ENCODE data around the gene TEAD1. TPM values are rescaled to one million over a fixed set of nuclear protein-coding genes. Genes with fewer than 3 reads are reported as not detected.
"Not testable (repeated sequence)": the region's sequence is repeated elsewhere in the genome, so short reads cannot be mapped to it uniquely, and the experiment has no call there.

The TEAD1 gene
- total RNA-seq, 2 donors from 2014 or later: 0.05 to 0.55 TPM

GRCh38 chr11:12876340-12876739, 202.1 kb downstream of the TEAD1 start:
- no peaks in the 10 kb centered on the region for H3K36me3 Mint-ChIP-seq (ENCODE audit: low read depth)
- no peak overlapping the region for H3K27ac Mint-ChIP-seq
- DNase-seq (no peak), ATAC-seq (no peak)
- no peaks in the 10 kb centered on the region for H3K4me1 Mint-ChIP-seq
- no peak overlapping the region for H3K4me3 Mint-ChIP-seq
- no peaks in the 10 kb centered on the region for H3K9me3 ChIP-seq (ENCODE audit: control insufficient read depth, low read length, poor library complexity, severe bottlenecking)
- H3K27me3 Mint-ChIP-seq: peaks cover 48% of the 10 kb centered on the region

- H3K36me3 Mint-ChIP-seq (ENCODE audit: low read depth): no peaks in the 10 kb centered on the region
- peaks cover 53% of the 10 kb centered on the region for H3K27me3 Mint-ChIP-seq
- no peaks in the 10 kb centered on the region for H3K4me1 Mint-ChIP-seq
- no peak overlapping the region for H3K27ac Mint-ChIP-seq
- ATAC-seq (no peak), DNase-seq (no peak)
- no peak overlapping the region for H3K4me3 Mint-ChIP-seq
- no peaks in the 10 kb centered on the region for H3K9me3 ChIP-seq (ENCODE audit: control insufficient read depth, low read length, poor library complexity, severe bottlenecking)
Measured at GRCh38 chr11:12876988-12877387, 202.8 kb downstream of the TEAD1 start.

GRCh38 chr11:12877508-12877907, 203.3 kb downstream of the TEAD1 start:
- not testable (repeated sequence) for DNase-seq
- H3K27me3 Mint-ChIP-seq: peaks cover 53% of the 10 kb centered on the region

GRCh38 chr11:12880327-12880726, 206.1 kb downstream of the TEAD1 start:
- peaks cover 41% of the 10 kb centered on the region for H3K27me3 Mint-ChIP-seq
- no peak overlapping the region for H3K27ac Mint-ChIP-seq
- no peak for ATAC-seq
- peaks cover 3% of the 10 kb centered on the region for H3K4me1 Mint-ChIP-seq
- peaks cover 2% of the 10 kb centered on the region for H3K36me3 Mint-ChIP-seq (ENCODE audit: low read depth)
- DNase-seq: no peak
- H3K9me3 ChIP-seq (ENCODE audit: control insufficient read depth, low read length, poor library complexity, severe bottlenecking): no peaks in the 10 kb centered on the region
- H3K4me3 Mint-ChIP-seq: no peak overlapping the region

More at GRCh38 chr11:12877508-12877907, 203.3 kb downstream of the TEAD1 start:
- not testable (repeated sequence) for ATAC-seq; H3K9me3 ChIP-seq (ENCODE audit: control insufficient read depth, low read length, poor library complexity, severe bottlenecking); H3K4me3 Mint-ChIP-seq; H3K36me3 Mint-ChIP-seq (ENCODE audit: low read depth); H3K27ac Mint-ChIP-seq; H3K4me1 Mint-ChIP-seq

GRCh38 chr11:12882670-12883069, 208.4 kb downstream of the TEAD1 start:
- Mint-ChIP-seq H3K4me1 (peaks cover 3% of the 10 kb centered on the region), H3K27me3 (peaks cover 34% of the 10 kb centered on the region), H3K4me3 (no peak overlapping the region), H3K36me3 (ENCODE audit: low read depth) (peaks cover 2% of the 10 kb centered on the region), H3K27ac (no peak overlapping the region)
- H3K9me3 ChIP-seq (ENCODE audit: control insufficient read depth, low read length, poor library complexity, severe bottlenecking): no peaks in the 10 kb centered on the region
- DNase-seq (no peak), ATAC-seq (no peak)

GRCh38 chr11:12884751-12885318, 210.6 kb downstream of the TEAD1 start:
- Mint-ChIP-seq H3K27me3 (peaks cover 28% of the 10 kb centered on the region), H3K27ac (no peak overlapping the region), H3K4me3 (no peak overlapping the region), H3K36me3 (ENCODE audit: low read depth) (peaks cover 2% of the 10 kb centered on the region), H3K4me1 (peaks cover 7% of the 10 kb centered on the region)
- H3K9me3 ChIP-seq (ENCODE audit: control insufficient read depth, low read length, poor library complexity, severe bottlenecking): no peaks in the 10 kb centered on the region
- no peak for DNase-seq
- ATAC-seq: no peak

GRCh38 chr11:12885717-12886239, 211.6 kb downstream of the TEAD1 start:
- Mint-ChIP-seq H3K27me3 (peaks cover 18% of the 10 kb centered on the region), H3K27ac (no peak overlapping the region), H3K36me3 (ENCODE audit: low read depth) (peaks cover 2% of the 10 kb centered on the region), H3K4me1 (peaks cover 7% of the 10 kb centered on the region), H3K4me3 (no peak overlapping the region)
- DNase-seq: no peak
- ATAC-seq: no peak
- H3K9me3 ChIP-seq (ENCODE audit: control insufficient read depth, low read length, poor library complexity, severe bottlenecking): no peaks in the 10 kb centered on the region

- DNase-seq (no peak), ATAC-seq (no peak)
- Mint-ChIP-seq H3K27ac (no peak overlapping the region), H3K36me3 (ENCODE audit: low read depth) (peaks cover 2% of the 10 kb centered on the region), H3K27me3 (peaks cover 16% of the 10 kb centered on the region), H3K4me1 (peaks cover 10% of the 10 kb centered on the region), H3K4me3 (no peak overlapping the region)
- no peaks in the 10 kb centered on the region for H3K9me3 ChIP-seq (ENCODE audit: control insufficient read depth, low read length, poor library complexity, severe bottlenecking)
Measured at GRCh38 chr11:12886508-12886907, 212.3 kb downstream of the TEAD1 start.

GRCh38 chr11:12888525-12889158, 214.4 kb downstream of the TEAD1 start:
- no peak overlapping the region for H3K4me3 Mint-ChIP-seq

GRCh38 chr11:12889243-12889642, 215.0 kb downstream of the TEAD1 start:
- DNase-seq: no peak
- Mint-ChIP-seq H3K36me3 (ENCODE audit: low read depth) (no peaks in the 10 kb centered on the region), H3K27ac (no peak overlapping the region), H3K27me3 (peaks cover 24% of the 10 kb centered on the region), H3K4me1 (peaks cover 8% of the 10 kb centered on the region), H3K4me3 (no peak overlapping the region)
- ATAC-seq: no peak
- H3K9me3 ChIP-seq (ENCODE audit: control insufficient read depth, low read length, poor library complexity, severe bottlenecking): no peaks in the 10 kb centered on the region

More at GRCh38 chr11:12888525-12889158, 214.4 kb downstream of the TEAD1 start:
- peaks cover 10% of the 10 kb centered on the region for H3K4me1 Mint-ChIP-seq
- ATAC-seq (peak; percentile 65), DNase-seq (peak; percentile 27 to 53 (median 39))
- peak overlapping the region; percentile 11 for H3K27ac Mint-ChIP-seq
- peaks cover 2% of the 10 kb centered on the region for H3K36me3 Mint-ChIP-seq (ENCODE audit: low read depth)
- no peaks in the 10 kb centered on the region for H3K9me3 ChIP-seq (ENCODE audit: control insufficient read depth, low read length, poor library complexity, severe bottlenecking)
- H3K27me3 Mint-ChIP-seq: peaks cover 21% of the 10 kb centered on the region

GRCh38 chr11:12890476-12890875, 216.3 kb downstream of the TEAD1 start:
- Mint-ChIP-seq H3K27me3 (peaks cover 31% of the 10 kb centered on the region), H3K4me1 (peaks cover 7% of the 10 kb centered on the region), H3K36me3 (ENCODE audit: low read depth) (no peaks in the 10 kb centered on the region), H3K4me3 (no peak overlapping the region), H3K27ac (no peak overlapping the region)
- DNase-seq (no peak), ATAC-seq (no peak)
- H3K9me3 ChIP-seq (ENCODE audit: control insufficient read depth, low read length, poor library complexity, severe bottlenecking): no peaks in the 10 kb centered on the region

- Mint-ChIP-seq H3K36me3 (ENCODE audit: low read depth) (no peaks in the 10 kb centered on the region), H3K4me1 (peaks cover 3% of the 10 kb centered on the region), H3K4me3 (no peak overlapping the region), H3K27me3 (peaks cover 49% of the 10 kb centered on the region), H3K27ac (no peak overlapping the region)
- ATAC-seq (peak; percentile 52), DNase-seq (peak; percentile 19 to 28 (median 20))
- no peaks in the 10 kb centered on the region for H3K9me3 ChIP-seq (ENCODE audit: control insufficient read depth, low read length, poor library complexity, severe bottlenecking)
Measured at GRCh38 chr11:12893787-12894672, 219.8 kb downstream of the TEAD1 start.

- peaks cover 62% of the 10 kb centered on the region for H3K27me3 Mint-ChIP-seq
- no peaks in the 10 kb centered on the region for H3K4me1 Mint-ChIP-seq
- no peak overlapping the region for H3K4me3 Mint-ChIP-seq
- no peak overlapping the region for H3K27ac Mint-ChIP-seq
- ATAC-seq (no peak), DNase-seq (no peak)
- H3K36me3 Mint-ChIP-seq (ENCODE audit: low read depth): no peaks in the 10 kb centered on the region
- no peaks in the 10 kb centered on the region for H3K9me3 ChIP-seq (ENCODE audit: control insufficient read depth, low read length, poor library complexity, severe bottlenecking)
Measured at GRCh38 chr11:12897390-12897789, 223.2 kb downstream of the TEAD1 start.

All from T-helper 17 cell (primary cell).